HFFc6 (cell line): ENCODE data around the gene OR4E1. TPM values are rescaled to one million over a fixed set of nuclear protein-coding genes. Genes with fewer than 3 reads are reported as not detected.
"Not testable (repeated sequence)": the region's sequence is repeated elsewhere in the genome, so short reads cannot be mapped to it uniquely, and the experiment has no call there.

Experiments
- DNase-seq: peaks from one replicate; pipeline ENCODE4 v3.0.0-alpha.2; 2018
- H3K27ac Mint-ChIP-seq: 2 replicates; pipeline ENCODE4 v1.8.0; 2020; ENCODE audit warnings: mild to moderate bottlenecking, mixed read lengths
- H3K27me3 Mint-ChIP-seq: 2 replicates; pipeline ENCODE4 v1.8.0; 2021; ENCODE audit warnings: mild to moderate bottlenecking, moderate library complexity, mixed read lengths; ENCODE audit not compliant: insufficient read depth
- H3K36me3 Mint-ChIP-seq: 2 replicates; pipeline ENCODE4 v1.8.0; 2021; ENCODE audit warnings: low read depth, mixed read lengths
- H3K4me1 Mint-ChIP-seq: 2 replicates; pipeline ENCODE4 v1.8.0; 2020; ENCODE audit warnings: low read depth, mixed read lengths
- H3K4me3 Mint-ChIP-seq: 2 replicates; pipeline ENCODE4 v1.8.0; 2020; ENCODE audit warnings: mild to moderate bottlenecking, moderate library complexity, mixed read lengths
- H3K9me3 Mint-ChIP-seq: 2 replicates; pipeline ENCODE4 v1.8.0; 2020; ENCODE audit warnings: mild to moderate bottlenecking, mixed read lengths
- CTCF ChIP-seq: fragments of 200-600 bp; sonication (generic); IDR thresholded peaks from 2 replicates; pipeline ENCODE4 v1.5.0; 2021; ENCODE audit warnings: antibody characterized with exemption, mild to moderate bottlenecking
- total RNA-seq, 6 experiments: library from RNA; stranded (reverse); fragmentation: NEBNext Ultra II Directional; extraction: Animal tissue kit (Norgen Biotek cat#: 25700); gene quantifications; 2 replicates in 1 of 6; 3 replicates in 5 of 6; pipeline ENCODE4 v1.2.3, GENCODE V29; 2021

Gene OR4E1
- total RNA-seq, 6 experiments from 2014 or later = not detected

- peak; percentile 85 for TF ChIP-seq CTCF
These were observed 37.8 kb upstream of the OR4E1 start for GRCh38 chr14:21711360-21711961.

GRCh38 chr14:21704338-21704737 is 30.7 kb upstream of the OR4E1 start:
- Mint-ChIP-seq H3K36me3 (peaks cover 4% of the 10 kb centered on the region; the same call in 1 of the 2 replicates), H3K4me3 (no peak overlapping the region), H3K27ac (no peak overlapping the region), H3K27me3 (no peaks in the 10 kb centered on the region), H3K9me3 (peaks cover 36% of the 10 kb centered on the region), H3K4me1 (no peaks in the 10 kb centered on the region)
- TF ChIP-seq CTCF = no peak
- no peak for DNase-seq

More at GRCh38 chr14:21711360-21711961, 37.8 kb upstream of the OR4E1 start:
- Mint-ChIP-seq H3K4me1 (no peaks in the 10 kb centered on the region), H3K27ac (no peak overlapping the region), H3K4me3 (no peak overlapping the region), H3K36me3 (no peaks in the 10 kb centered on the region), H3K9me3 (peaks cover 15% of the 10 kb centered on the region), H3K27me3 (no peaks in the 10 kb centered on the region)
- DNase-seq = peak; percentile 22

GRCh38 chr14:21703357-21704326 is 30.0 kb upstream of the OR4E1 start:
- H3K4me1 Mint-ChIP-seq = no peaks in the 10 kb centered on the region
- H3K9me3 Mint-ChIP-seq = peaks cover 36% of the 10 kb centered on the region
- TF ChIP-seq CTCF = no peak
- H3K27me3 Mint-ChIP-seq = no peaks in the 10 kb centered on the region
- H3K4me3 Mint-ChIP-seq = no peak overlapping the region
- peaks cover 4% of the 10 kb centered on the region; the same call in 1 of the 2 replicates for H3K36me3 Mint-ChIP-seq
- H3K27ac Mint-ChIP-seq = no peak overlapping the region
- DNase-seq = no peak

- H3K27ac Mint-ChIP-seq = no peak overlapping the region
- H3K4me1 Mint-ChIP-seq = no peaks in the 10 kb centered on the region
- H3K27me3 Mint-ChIP-seq = no peaks in the 10 kb centered on the region
- DNase-seq = no peak
- H3K4me3 Mint-ChIP-seq = no peak overlapping the region
- TF ChIP-seq CTCF = no peak
- peaks cover 4% of the 10 kb centered on the region; the same call in 1 of the 2 replicates for H3K36me3 Mint-ChIP-seq
- H3K9me3 Mint-ChIP-seq = peaks cover 28% of the 10 kb centered on the region
These were observed 28.7 kb upstream of the OR4E1 start for GRCh38 chr14:21702316-21702715.

GRCh38 chr14:21699551-21699950 is 25.9 kb upstream of the OR4E1 start:
- H3K4me3 Mint-ChIP-seq = no peak overlapping the region
- H3K4me1 Mint-ChIP-seq = no peaks in the 10 kb centered on the region
- H3K27me3 Mint-ChIP-seq = no peaks in the 10 kb centered on the region; the same call in 1 of the 2 replicates
- peaks cover 4% of the 10 kb centered on the region; the same call in 1 of the 2 replicates for H3K36me3 Mint-ChIP-seq
- TF ChIP-seq CTCF = no peak
- no peak overlapping the region for H3K27ac Mint-ChIP-seq
- peaks cover 16% of the 10 kb centered on the region for H3K9me3 Mint-ChIP-seq
- no peak for DNase-seq

GRCh38 chr14:21698538-21698937 is 24.9 kb upstream of the OR4E1 start:
- peaks cover 19% of the 10 kb centered on the region for H3K9me3 Mint-ChIP-seq
- DNase-seq, H3K4me3 Mint-ChIP-seq, H3K27ac Mint-ChIP-seq, H3K36me3 Mint-ChIP-seq, H3K4me1 Mint-ChIP-seq, H3K27me3 Mint-ChIP-seq: not testable (repeated sequence)

GRCh38 chr14:21697662-21698061 is 24.0 kb upstream of the OR4E1 start:
- peaks cover 20% of the 10 kb centered on the region for H3K9me3 Mint-ChIP-seq
- DNase-seq, H3K36me3 Mint-ChIP-seq, H3K27me3 Mint-ChIP-seq, H3K4me1 Mint-ChIP-seq, H3K4me3 Mint-ChIP-seq, H3K27ac Mint-ChIP-seq: not testable (repeated sequence)
